Measurements from ENCODE around the gene ZACN.
"Not testable (repeated sequence)": the region's sequence is repeated elsewhere in the genome, so short reads cannot be mapped to it uniquely, and the experiment has no call there.

Gene ZACN

DNA sequence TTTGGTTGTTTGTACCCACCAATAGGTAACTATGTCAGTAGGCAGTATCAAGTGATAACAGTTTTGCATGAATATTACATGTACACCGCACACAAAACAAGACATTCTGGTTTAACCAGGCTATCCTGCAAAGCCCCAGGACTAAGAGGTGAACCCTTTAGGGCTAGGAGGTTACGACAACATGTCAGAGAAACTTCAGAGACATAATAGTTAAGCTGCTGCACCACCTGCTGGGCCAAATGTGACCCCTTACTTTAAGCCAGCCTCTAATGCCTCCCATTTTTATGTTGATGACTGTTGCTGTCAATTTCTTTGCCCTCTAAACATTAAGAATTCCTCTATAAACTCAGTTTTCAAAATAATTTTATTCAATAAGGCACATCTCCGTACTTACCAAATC lies 22.1 kb upstream of the ZACN start:
- DNase-seq, result no peak

DNA sequence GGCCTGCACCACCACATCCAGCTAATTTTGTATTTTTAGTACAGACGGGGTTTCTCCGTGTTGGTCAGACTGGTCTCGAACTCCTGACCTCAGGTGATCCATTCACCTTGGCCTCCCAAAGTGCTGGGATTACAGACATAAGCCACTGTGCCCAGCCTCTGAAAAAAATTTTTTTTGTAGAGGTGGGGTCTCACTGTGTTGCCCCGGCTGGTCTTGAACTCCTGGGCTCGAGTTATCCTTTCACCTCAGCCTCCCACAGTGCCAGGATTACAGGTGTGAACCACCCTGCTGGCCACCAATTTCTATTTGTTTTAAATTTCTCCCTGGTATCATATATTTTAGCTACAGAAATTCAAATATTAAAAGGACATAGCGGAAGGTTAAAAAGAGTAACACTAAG lies 20.7 kb upstream of the ZACN start:
- DNase-seq, result not testable (repeated sequence)

DNA sequence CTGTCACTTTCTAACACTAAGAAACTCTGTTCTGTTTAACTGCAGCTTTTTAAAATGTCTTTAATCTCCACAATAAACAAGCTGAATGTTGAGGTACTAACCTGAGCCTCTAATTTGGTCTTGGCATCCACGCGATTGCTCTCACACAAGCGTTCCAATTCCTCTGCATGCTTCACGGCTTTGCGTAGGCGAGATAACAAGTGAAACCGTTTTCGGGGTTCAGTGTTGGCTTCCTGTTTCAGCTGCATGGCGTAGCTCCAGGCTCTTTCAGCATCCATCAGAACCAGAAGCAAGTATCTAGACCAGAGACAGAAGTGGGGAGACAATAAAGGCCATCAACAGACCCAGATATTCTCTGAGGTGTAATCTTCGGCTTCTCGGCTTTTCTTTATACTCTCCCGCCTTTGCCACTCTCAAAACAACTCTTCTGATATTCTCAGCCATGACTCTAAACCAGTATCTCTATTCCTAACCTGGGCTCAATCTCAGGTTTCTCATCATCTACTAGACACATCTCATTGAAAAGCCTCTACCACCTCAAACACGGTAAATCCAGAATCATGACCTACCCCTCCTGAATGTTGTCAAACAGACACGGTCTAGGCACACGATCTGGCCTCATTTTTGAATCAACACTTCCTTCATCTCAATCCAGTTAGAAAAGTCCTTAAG lies 15.0 kb upstream of the ZACN start:
- DNase-seq, result no peak

DNA sequence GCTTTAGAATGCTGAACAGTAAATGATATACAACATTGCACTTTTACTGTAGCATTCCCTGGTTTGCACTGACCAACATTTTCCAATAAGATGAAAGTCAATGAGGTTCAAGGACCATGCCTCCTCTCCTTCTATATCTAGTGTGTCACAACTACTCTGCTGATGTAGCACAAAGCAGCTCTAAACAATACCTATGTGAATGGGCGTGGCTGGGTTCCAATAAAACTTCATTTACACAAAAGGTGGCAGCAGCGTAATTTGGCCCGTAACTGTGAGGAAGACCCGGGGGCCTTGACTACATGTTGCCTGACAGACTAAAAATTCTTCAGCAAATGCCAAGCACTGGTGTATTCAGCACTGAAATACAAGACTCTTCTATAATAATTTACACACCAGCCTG lies 13.2 kb upstream of the ZACN start:
- no peak for DNase-seq

DNA sequence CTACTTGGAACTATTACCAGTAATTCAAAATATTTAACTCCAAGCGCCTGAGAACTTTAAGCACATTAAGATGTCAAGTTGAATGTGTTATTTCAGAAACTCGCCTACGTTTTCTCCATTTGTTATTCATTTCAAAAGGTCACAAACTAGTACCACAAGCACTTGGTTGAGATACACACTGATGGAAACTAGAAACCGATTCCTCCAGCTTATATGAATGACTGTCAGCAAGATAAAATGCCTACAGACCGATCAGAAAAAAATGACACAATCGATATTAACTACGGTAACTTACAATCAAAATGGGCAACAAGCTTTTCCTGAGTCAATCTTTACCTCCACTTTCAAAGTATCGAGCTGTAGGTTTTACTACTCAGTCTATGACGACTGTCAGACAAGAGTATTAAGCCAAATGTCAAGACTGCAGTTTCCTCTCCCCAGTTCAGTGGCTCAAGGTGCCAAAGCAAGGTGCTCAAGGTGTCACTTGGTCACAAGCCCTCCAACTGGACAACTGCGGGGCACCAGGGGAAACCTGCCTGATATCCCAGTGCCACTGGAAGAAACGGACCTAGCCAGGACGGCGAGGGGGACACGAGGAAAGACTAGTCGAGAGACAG lies 7.3 kb upstream of the ZACN start:
- DNase-seq, result no peak

DNA sequence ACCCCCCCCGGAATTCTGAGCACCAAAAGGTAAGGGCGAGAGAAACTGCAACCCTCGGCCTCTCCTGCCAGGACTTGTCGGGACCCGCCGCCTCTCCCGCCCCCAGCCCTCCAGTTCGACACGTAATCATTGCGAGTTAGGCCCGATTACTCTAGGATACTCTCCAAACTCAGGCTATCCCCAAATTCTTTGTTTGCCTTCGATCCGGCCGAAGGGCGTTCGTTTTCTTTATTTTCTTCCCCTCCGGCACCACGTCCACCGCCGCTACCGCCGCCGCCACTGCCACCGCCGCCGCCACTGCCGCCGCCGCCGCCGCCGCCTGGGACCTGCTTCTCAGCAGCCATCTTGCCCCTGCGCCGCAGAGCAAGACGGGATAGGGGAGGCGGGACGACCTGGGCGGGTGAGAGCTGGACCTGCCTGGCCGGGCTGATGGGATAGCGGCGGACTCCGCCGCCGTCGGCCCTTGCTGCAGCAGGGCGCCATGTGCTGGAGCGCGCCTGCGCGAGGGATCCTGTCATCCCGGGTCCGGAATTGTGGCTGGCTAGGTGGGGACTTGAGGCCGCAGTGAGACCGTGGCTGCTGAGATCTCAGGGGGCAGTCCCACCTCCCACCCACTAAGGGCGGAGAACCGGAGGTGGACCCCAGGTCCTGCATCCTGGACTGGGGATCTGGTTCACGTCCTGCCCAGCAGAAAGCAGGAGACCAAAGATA lies 6.7 kb upstream of the ZACN start, which contains the start of gene SRP68:
Gene SRP68 (minus strand): TSS at position 370 of the 711 bp plus-strand sequence. CDS start 26 bp downstream, at position 344.
- DNase-seq, result peak; percentile 100

DNA sequence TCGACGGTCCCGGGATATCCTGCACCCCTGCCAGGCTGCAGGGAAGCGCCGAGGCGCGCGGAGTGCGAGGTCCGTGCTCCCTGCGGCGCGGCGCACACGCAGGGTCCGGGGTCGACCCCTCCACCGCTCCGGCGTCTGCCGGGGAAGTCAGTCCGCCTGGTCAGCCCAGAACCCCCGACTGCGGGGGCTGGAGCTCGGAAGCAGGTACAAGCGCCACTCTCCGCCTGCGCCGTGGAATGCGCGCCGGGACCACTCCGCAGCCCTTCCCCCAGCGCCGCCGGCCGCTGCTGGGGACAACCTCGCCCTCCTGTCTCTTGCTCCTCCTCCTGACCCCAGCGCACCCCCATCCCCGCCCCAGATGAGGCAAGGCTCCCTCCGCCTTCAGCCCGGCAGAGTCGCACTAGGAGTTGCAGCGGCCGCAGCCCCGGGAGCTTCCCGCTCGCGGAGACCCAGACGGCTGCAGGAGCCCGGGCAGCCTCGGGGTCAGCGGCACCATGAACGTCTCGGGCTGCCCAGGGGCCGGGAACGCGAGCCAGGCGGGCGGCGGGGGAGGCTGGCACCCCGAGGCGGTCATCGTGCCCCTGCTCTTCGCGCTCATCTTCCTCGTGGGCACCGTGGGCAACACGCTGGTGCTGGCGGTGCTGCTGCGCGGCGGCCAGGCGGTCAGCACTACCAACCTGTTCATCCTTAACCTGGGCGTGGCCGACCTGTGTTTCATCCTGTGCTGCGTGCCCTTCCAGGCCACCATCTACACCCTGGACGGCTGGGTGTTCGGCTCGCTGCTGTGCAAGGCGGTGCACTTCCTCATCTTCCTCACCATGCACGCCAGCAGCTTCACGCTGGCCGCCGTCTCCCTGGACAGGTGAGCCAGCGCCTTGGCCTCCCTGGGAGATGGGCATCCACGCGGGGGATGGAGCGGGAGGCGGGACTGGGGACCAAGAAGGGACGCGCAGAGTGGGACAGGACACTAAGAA lies 4.3 kb upstream of the ZACN start, which contains the start of gene GALR2:
Gene GALR2 (plus strand): TSS at position 392 of the 974 bp plus-strand sequence. CDS start 103 bp downstream, at position 495.
- peak; percentile 68 for DNase-seq

DNA sequence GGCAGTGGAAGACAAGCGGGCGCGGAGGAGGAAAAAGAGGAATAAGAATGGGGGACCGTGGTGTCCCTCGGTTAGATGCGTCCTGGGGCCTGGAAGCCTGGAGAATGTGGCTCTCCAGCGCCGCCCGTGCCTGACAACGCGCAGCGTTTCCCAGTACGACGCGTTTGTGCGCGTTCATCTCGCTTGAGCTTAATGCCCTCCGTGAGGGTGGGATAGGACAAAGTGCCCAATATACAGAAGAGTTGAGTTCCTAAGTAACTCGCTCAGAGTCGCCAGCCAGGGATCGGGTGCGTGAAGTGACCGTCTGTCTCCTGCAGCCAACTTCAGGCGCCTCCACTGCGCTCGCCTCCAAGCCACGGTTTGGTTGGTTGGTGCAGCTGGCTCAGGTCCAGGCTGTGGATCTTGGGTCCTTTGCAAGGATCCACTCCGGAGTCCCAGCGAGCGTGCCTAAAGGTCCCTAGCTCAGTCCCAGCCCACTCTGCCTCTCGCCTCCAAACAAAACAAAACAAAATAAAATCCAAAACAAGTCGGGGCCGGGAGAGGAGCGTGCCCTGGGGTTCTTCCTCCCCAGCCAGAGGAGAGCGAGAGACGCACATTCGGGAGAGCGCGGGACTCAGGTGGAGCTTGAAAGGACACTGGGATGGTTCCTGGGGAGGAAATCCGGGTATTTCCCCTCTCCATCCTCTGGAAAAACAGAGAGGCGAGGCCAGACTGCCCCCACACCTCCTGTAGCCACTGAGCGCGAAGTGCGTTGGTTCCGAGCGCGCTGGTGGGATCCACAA lies 3.4 kb upstream of the ZACN start:
- DNase-seq, result peak; percentile 76

DNA sequence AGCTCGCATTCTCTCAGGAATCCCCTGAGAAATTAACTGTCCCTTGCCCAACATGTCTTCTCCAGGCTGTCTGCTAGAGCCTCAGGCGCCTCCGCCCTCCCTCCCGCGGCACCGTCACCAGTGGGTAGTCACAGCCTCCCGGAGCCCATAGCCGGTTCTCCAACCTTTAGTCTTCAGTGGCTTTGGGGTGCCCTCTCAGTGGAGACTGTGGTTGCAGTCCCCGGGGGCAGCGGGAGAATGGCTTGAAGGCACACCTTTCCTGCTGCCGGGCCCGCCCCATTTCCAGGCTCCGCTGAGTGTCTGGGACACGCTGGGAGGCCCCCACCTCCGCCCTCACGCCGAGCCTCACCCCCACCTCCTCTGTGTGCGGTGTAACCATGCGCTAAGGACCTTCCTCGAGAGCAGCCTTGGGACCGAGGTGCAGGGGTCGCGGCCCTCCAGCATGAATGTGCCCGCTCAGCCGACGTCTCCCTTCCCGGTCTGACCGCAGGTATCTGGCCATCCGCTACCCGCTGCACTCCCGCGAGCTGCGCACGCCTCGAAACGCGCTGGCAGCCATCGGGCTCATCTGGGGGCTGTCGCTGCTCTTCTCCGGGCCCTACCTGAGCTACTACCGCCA lies 2.7 kb upstream of the ZACN start:
- peak; percentile 67 for DNase-seq

DNA sequence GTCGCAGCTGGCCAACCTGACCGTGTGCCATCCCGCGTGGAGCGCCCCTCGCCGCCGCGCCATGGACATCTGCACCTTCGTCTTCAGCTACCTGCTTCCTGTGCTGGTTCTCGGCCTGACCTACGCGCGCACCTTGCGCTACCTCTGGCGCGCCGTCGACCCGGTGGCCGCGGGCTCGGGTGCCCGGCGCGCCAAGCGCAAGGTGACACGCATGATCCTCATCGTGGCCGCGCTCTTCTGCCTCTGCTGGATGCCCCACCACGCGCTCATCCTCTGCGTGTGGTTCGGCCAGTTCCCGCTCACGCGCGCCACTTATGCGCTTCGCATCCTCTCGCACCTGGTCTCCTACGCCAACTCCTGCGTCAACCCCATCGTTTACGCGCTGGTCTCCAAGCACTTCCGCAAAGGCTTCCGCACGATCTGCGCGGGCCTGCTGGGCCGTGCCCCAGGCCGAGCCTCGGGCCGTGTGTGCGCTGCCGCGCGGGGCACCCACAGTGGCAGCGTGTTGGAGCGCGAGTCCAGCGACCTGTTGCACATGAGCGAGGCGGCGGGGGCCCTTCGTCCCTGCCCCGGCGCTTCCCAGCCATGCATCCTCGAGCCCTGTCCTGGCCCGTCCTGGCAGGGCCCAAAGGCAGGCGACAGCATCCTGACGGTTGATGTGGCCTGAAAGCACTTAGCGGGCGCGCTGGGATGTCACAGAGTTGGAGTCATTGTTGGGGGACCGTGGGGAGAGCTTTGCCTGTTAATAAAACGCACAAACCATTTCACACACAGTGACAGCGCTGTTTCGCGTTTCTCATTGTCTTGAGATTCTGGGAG lies 2.0 kb upstream of the ZACN start:
- DNase-seq, result peak; percentile 61

DNA sequence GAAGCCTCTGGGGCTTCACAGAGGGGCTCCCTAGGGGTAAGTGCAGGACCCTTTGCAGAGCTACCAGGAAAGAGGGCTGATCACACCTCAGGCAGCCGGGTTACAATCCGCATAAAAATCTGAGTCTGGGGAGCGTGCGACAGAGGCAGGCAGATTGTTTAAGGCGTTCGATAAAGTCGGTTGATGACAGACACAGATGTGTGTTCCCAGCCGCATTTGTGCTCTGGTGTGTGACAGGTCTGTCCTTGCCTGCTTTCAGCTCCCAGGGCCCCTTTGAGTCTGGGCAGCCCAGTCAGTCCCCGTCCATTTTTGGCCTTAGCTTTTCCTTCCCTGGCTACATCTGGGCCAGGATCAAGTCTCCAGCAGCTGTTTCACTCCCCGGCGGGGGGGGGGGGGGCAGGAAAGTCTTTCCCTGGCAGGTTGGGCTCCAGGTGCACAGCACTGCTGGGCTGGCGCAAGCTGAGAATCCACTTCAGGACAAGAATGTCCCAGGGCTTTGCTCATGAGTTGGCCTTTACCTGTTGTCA lies 1.3 kb upstream of the ZACN start:
- peak; percentile 59 for DNase-seq

DNA sequence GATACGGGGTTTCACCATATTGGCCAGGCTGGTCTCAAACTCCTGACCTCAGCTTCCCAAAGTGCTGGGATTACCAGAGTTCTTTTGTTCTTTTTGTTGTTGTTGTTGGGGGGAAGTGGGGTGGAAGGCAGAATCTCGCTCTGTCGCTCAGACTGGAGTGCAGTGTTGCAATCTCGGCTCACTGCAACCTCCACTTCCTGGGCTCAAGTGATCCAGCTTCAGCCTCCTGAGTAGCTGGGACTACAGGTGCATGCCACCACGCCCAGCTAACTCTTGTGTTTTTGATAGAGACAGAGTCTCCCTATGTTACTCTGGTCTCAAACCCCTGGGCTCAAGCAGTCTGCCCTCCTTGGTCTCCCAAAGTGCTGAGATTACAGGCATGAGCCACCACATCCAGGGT lies 612 bp upstream of the ZACN start:
- not testable (repeated sequence) for DNase-seq

DNA sequence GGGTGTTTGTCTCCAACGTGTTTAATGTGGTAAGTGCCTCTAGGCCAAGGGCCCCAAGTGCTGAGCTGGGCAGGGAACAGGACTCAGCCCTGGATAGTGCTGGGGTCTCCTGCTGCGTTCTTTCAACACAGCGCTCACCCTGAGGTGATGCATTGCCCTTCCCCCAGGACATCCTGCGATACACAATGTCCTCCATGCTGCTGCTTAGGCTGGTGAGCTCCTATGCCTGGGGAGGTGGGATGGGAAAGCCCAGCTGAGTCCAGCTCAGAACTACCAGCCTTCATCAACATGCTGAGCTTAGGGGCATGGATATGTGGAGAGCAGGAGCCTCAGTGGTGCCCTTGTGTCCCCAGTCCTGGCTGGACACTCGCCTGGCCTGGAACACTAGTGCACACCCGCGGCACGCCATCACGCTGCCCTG lies 563 bp downstream of the ZACN start:
- DNase-seq, result peak; percentile 54

DNA sequence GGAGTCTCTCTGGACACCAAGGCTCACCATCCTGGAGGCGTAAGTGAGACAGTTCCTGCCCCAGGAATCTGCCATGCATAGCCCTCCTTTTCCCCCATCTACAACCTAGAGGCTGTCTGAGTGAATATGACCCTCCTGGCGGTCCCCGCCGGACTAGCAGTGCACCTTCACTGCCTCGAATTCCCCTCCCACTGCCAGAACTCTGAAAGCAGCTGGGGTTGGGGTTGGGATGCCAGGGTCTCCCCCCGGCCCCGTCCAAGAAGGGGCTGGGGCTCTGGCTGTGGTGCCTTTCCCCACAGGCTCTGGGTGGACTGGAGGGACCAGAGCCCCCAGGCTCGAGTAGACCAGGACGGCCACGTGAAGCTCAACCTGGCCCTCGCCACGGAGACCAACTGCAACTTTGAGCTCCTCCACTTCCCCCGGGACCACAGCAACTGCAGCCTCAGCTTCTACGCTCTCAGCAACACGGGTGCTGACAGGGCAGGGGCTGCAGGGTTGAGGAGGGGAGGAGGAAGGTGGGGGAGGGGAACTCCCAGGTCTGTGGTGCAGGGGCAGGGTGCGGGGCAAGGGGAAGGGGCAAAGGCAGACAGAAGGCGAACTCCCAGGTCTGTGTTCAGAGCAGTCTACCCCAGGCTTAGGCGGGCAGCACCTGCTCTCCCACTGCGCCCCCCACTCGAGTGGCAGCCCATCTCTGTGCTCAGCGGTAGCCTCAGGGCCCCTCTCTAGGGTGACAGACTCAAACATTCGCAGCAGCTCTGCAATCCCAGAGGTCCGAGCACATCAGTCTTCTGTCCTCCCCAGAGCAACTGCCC lies 1.2 kb downstream of the ZACN start:
- peak; percentile 70 for DNase-seq

DNA sequence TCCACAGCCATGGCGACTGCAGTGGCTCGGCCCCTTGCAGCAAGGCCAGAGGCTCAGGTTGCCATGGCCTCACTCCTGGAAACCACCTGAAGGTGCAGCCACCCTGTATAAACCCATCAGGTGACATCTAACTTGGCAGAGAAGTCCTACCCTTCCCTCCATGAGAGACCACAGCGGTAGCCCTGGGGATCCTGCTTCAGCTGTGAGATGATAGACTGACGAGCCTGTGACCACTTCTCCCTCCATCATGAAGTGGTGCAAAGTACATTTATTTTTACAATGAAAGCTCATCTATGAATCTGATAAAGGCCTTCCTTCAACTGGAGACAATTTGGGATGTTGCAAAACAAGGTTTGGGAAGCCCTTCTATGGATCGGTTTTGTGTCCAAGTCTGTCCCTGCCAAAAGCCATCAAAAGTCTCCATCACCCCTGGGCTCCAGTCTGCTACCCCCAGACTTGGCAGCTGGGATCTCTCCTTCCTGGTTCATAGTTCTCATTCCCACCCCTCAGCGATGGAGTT lies 1.8 kb downstream of the ZACN start:
- DNase-seq, result no peak

DNA sequence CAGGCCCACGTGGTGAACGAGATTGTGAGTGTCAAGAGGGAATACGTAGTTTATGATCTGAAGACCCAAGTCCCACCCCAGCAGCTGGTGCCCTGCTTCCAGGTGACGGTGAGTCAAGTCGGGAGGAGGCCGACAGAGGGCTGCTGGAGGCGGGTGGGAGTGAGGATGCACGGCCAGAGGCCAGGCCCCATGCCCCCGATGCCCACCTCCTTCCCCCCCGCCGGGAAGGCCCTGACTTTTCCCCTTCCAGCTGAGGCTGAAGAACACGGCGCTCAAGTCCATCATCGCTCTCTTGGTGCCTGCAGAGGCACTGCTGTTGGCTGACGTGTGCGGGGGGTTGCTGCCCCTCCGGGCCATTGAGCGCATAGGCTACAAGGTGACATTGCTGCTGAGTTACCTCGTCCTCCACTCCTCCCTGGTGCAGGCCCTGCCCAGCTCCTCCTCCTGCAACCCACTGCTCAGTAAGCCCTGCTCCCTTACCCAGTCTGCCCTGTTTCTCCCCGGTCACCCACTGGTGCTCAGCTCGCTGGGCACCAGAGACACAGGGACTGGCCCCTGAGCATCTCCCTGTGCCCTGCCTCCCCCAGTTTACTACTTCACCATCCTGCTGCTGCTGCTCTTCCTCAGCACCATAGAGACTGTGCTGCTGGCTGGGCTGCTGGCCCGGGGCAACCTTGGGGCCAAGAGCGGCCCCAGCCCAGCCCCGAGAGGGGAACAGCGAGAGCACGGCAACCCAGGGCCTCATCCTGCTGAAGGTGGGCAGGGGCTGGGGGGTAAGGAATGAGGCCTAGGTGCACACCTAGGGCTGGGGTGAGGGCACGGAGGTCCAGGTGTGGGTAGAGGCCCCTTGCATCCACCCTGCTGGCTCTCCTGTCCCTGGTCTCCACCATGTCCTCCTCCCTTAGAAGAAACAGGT lies 2.6 kb downstream of the ZACN start:
- no peak for DNase-seq

DNA sequence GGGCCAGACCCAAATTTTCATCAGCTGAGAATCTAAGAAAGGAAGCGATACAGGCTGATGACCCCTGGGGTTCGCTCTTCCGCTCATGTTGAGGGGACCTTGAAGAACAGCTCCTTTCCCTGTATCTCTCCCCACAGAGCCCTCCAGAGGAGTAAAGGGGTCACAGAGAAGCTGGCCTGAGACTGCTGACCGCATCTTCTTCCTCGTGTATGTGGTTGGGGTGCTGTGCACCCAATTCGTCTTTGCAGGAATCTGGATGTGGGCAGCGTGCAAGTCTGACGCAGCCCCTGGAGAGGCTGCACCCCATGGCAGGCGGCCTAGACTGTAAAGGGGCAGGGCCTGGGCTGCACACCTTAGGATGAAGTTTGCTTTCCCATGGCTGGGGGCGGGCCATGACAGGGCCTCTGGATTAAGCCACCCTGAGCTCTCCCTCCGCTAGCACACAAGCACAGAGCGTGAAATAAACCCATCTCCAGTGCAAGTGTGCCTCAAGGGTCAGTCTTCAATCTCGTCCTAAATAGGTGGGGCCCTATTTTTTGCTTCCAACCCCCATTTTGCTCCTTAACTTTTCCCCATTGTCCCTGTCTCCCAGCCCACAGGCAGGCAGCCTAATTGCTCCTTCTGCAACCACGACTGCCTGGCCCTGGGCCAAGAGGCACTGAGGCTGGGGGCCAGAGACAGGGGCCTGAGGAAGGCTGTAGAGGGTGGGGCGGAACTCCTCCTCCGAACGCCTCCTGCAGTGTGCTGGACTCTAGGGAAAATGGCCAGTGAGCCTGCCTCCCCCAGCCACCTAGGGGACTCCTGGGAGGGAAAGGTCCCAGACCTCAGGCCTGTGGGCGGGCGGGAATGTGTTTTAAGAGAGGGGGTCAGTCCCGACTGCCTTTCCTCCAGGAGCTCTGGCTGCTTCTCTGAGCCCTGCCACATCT lies 3.6 kb downstream of the ZACN start:
- DNase-seq, result peak; percentile 55

Data from islet precursor cell (in vitro differentiated cells).